WTC11 (cell line): Measurements from ENCODE around the gene DNASE2B. TPM values are rescaled to one million over a fixed set of nuclear protein-coding genes. Genes with fewer than 3 reads are reported as not detected.

ENCODE experiments used
- ATAC-seq: fragments of 200-7000 bp; cut with Tn5 transposase; 2 replicates; pipeline ENCODE4 v1.10.0; 2021; ENCODE audit warnings: mild to moderate bottlenecking, moderate library complexity
- CTCF ChIA-PET: fragments of 300-600 bp; sonication (Branson Sonifier 250); formaldehyde crosslinking; loops from one replicate; lab custom pipeline; 2021; ENCODE audit warnings: antibody characterized with exemption; lab: Charles Lee
- POLR2A ChIA-PET: fragments of 350-600 bp; sonication (Branson Sonifier 250); formaldehyde crosslinking; loops from one replicate; lab custom pipeline; 2021; ENCODE audit warnings: antibody characterized with exemption; lab: Charles Lee
- DNase-seq: peaks from one replicate; pipeline ENCODE4 v3.0.0; 2021; ENCODE audit warnings: low spot score
- H3K27ac Mint-ChIP-seq: 2 replicates; pipeline ENCODE4 v1.8.0; 2021; ENCODE audit warnings: mixed read lengths
- H3K27me3 Mint-ChIP-seq: 2 replicates; pipeline ENCODE4 v1.8.0; 2021; ENCODE audit warnings: low read depth, mild to moderate bottlenecking, moderate library complexity, mixed read lengths
- H3K36me3 Mint-ChIP-seq: 2 replicates; pipeline ENCODE4 v1.8.0; 2021; ENCODE audit warnings: mixed read lengths
- H3K4me1 Mint-ChIP-seq: 2 replicates; pipeline ENCODE4 v1.8.0; 2022; ENCODE audit warnings: mixed read lengths
- H3K4me3 Mint-ChIP-seq: 2 replicates; pipeline ENCODE4 v1.8.0; 2021; ENCODE audit warnings: mild to moderate bottlenecking, moderate library complexity, mixed read lengths
- H3K9me3 Mint-ChIP-seq: 2 replicates; pipeline ENCODE4 v1.8.0; 2021; ENCODE audit warnings: mixed read lengths
- CREM ChIP-seq: sonication (generic); formaldehyde crosslinking; IDR thresholded peaks from 2 replicates; pipeline ENCODE4 v1.8.1; 2022; ENCODE audit warnings: mild to moderate bottlenecking, missing genetic modification reagents, moderate library complexity
- EMX1 ChIP-seq: fragments of 250-450 bp; sonication (Bioruptor Pico); IDR thresholded peaks from 2 replicates; pipeline ENCODE4 v1.8.0; 2021; ENCODE audit warnings: mild to moderate bottlenecking
- ESRRA ChIP-seq: sonication (generic); formaldehyde crosslinking; IDR thresholded peaks from 2 replicates; pipeline ENCODE4 v1.8.1; 2022; ENCODE audit warnings: mild to moderate bottlenecking, missing genetic modification reagents, borderline replicate concordance
- FOXP1 ChIP-seq: sonication (generic); formaldehyde crosslinking; IDR thresholded peaks from 2 replicates; pipeline ENCODE4 v1.8.0; 2022; ENCODE audit warnings: missing genetic modification reagents, mild to moderate bottlenecking, moderate library complexity, borderline replicate concordance
- JAZF1 ChIP-seq: fragments of 250-450 bp; sonication (Bioruptor Pico); IDR thresholded peaks from 2 replicates; pipeline ENCODE4 v1.9.0; 2021; ENCODE audit warnings: moderate library complexity, mild to moderate bottlenecking, inconsistent platforms
- SOX15 ChIP-seq: fragments of 250-450 bp; sonication (Bioruptor Pico); IDR thresholded peaks from 2 replicates; pipeline ENCODE4 v1.9.0; 2021; ENCODE audit warnings: mild to moderate bottlenecking
- TEAD4 ChIP-seq: sonication (generic); formaldehyde crosslinking; IDR thresholded peaks from 2 replicates; pipeline ENCODE4 v1.8.0; 2022; ENCODE audit warnings: mild to moderate bottlenecking, missing genetic modification reagents
- ZNF423 ChIP-seq: fragments of 250-450 bp; sonication (Bioruptor Pico); IDR thresholded peaks from 2 replicates; pipeline ENCODE4 v2.1.2; 2022; ENCODE audit warnings: mild to moderate bottlenecking, moderate library complexity
- total RNA-seq: library from RNA; stranded (reverse); gene quantifications from 3 replicates; pipeline ENCODE4 v1.2.3, GENCODE V29; 2021
- TF ChIP-seq, protein P1 (sequence below): sonication (generic); formaldehyde crosslinking; IDR thresholded peaks from 2 replicates; pipeline ENCODE4 v1.8.0; 2022; ENCODE audit warnings: mild to moderate bottlenecking, missing genetic modification reagents
- TF ChIP-seq, protein P2 (sequence below): sonication (generic); formaldehyde crosslinking; IDR thresholded peaks from 2 replicates; pipeline ENCODE4 v1.8.1; 2023; ENCODE audit warnings: mild to moderate bottlenecking, missing genetic modification reagents
- TF ChIP-seq, protein P3 (sequence below): fragments of 200-600 bp; IDR thresholded peaks from 2 replicates; pipeline ENCODE4 v1.8.0; 2022; ENCODE audit warnings: antibody characterized with exemption
- TF ChIP-seq, protein P4 (sequence below): sonication (generic); formaldehyde crosslinking; IDR thresholded peaks from 2 replicates; pipeline ENCODE4 v1.8.0; 2023; ENCODE audit warnings: missing genetic modification reagents, mild to moderate bottlenecking, borderline replicate concordance
- TF ChIP-seq, protein P5 (sequence below): fragments of 250-450 bp; sonication (Bioruptor Pico); IDR thresholded peaks from 2 replicates; pipeline ENCODE4 v1.9.0; 2021; ENCODE audit warnings: mild to moderate bottlenecking

The DNASE2B gene
- total RNA-seq, 1 experiment from 2014 or later: 0.15 TPM

DNA sequence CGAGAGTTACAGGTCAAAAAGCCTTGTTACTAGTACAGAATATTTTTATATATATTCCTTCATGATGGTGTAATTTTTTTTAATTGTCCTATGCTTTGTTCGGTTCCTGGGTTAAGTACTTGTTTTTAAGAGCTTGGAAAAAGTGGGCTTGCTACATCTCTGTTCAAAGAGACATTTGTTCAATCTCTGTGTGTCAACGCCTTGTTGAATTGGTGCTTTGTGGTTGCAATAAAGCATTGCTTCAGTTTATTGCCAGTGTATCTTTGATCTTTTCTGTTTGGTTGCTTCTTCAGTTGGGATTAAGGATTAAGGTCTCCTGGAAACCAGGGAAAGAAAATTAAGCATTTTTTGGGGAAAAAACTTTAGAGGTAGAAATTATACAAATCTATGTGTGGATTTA lies 47.7 kb upstream of the DNASE2B start:
- Mint-ChIP-seq H3K27me3 (no peaks in the 10 kb centered on the region; the same call in 1 of the 2 replicates), H3K27ac (no peak overlapping the region), H3K4me1 (no peaks in the 10 kb centered on the region), H3K4me3 (no peak overlapping the region)
- no peak for DNase-seq
- CTCF ChIA-PET: no interaction called here
- no peak for ATAC-seq
- TF ChIP-seq, protein P1, sequence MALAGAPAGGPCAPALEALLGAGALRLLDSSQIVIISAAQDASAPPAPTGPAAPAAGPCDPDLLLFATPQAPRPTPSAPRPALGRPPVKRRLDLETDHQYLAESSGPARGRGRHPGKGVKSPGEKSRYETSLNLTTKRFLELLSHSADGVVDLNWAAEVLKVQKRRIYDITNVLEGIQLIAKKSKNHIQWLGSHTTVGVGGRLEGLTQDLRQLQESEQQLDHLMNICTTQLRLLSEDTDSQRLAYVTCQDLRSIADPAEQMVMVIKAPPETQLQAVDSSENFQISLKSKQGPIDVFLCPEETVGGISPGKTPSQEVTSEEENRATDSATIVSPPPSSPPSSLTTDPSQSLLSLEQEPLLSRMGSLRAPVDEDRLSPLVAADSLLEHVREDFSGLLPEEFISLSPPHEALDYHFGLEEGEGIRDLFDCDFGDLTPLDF (CRISPR knock-in tag): no peak
- TF ChIP-seq CREM (no peak), JAZF1 (no peak)
- TF ChIP-seq, protein P2, sequence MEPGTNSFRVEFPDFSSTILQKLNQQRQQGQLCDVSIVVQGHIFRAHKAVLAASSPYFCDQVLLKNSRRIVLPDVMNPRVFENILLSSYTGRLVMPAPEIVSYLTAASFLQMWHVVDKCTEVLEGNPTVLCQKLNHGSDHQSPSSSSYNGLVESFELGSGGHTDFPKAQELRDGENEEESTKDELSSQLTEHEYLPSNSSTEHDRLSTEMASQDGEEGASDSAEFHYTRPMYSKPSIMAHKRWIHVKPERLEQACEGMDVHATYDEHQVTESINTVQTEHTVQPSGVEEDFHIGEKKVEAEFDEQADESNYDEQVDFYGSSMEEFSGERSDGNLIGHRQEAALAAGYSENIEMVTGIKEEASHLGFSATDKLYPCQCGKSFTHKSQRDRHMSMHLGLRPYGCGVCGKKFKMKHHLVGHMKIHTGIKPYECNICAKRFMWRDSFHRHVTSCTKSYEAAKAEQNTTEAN (CRISPR knock-in tag): no peak
- TF ChIP-seq, all 79 proteins: peak for 0
- Mint-ChIP-seq H3K9me3 (0 out of 2 replicates have a peak, but pooled peaks cover under 1% of the 10 kb centered on the region), H3K36me3 (no peaks in the 10 kb centered on the region)
- POLR2A ChIA-PET: no interaction called here

DNA sequence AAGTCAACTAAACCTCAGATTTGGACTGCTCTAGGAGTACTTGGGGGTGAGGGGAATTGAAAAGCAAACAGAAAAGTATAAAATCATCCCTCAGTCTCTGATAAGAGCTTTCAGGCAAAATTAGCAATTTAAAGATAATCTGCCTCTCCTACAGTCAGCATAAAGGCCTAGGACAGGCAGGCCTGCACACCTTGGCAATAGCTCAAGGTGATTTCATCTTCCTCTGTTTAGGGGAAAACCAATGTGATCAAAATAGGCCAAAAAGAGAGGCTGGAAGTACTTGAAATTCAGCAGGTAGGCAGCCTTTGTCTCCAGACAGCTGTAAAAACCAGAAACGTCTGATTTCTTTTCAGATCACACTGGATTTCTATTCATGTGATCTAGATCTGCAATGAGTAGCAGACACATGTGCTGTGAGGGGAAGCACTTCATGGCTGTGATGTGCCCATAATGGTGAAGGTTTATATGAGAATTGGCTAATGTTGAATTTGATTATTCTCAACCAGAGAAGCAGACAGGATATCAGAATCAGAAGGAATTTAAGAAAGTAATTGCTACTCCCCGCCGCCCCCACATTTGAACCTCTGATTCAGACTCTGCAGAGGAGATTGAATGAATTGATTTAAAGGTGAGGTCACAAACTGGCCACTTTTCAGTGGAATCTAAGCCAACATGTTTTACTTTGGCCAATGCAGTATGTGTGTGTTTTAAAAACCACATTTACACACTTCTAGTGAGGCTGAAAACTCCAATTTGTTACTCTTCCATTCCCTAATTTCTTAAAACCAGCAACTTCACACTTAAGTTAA lies 45.8 kb upstream of the DNASE2B start:
- Mint-ChIP-seq H3K9me3 (no peaks in the 10 kb centered on the region), H3K27ac (no peak overlapping the region), H3K36me3 (no peaks in the 10 kb centered on the region), H3K4me3 (no peak overlapping the region), H3K27me3 (no peaks in the 10 kb centered on the region; the same call in 1 of the 2 replicates), H3K4me1 (no peaks in the 10 kb centered on the region)
- POLR2A ChIA-PET: no interaction called here
- DNase-seq: no peak
- CTCF ChIA-PET: no interaction called here
- TF ChIP-seq EMX1 (CRISPR knock-in tag) (no peak), SOX15 (no peak), ZNF423 (CRISPR knock-in tag) (no peak), ESRRA (no peak), FOXP1 (CRISPR knock-in tag) (no peak)
- TF ChIP-seq, protein P2 (CRISPR knock-in tag): no peak
- TF ChIP-seq, protein P3, sequence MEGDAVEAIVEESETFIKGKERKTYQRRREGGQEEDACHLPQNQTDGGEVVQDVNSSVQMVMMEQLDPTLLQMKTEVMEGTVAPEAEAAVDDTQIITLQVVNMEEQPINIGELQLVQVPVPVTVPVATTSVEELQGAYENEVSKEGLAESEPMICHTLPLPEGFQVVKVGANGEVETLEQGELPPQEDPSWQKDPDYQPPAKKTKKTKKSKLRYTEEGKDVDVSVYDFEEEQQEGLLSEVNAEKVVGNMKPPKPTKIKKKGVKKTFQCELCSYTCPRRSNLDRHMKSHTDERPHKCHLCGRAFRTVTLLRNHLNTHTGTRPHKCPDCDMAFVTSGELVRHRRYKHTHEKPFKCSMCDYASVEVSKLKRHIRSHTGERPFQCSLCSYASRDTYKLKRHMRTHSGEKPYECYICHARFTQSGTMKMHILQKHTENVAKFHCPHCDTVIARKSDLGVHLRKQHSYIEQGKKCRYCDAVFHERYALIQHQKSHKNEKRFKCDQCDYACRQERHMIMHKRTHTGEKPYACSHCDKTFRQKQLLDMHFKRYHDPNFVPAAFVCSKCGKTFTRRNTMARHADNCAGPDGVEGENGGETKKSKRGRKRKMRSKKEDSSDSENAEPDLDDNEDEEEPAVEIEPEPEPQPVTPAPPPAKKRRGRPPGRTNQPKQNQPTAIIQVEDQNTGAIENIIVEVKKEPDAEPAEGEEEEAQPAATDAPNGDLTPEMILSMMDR: no peak
- ATAC-seq: no peak

DNA sequence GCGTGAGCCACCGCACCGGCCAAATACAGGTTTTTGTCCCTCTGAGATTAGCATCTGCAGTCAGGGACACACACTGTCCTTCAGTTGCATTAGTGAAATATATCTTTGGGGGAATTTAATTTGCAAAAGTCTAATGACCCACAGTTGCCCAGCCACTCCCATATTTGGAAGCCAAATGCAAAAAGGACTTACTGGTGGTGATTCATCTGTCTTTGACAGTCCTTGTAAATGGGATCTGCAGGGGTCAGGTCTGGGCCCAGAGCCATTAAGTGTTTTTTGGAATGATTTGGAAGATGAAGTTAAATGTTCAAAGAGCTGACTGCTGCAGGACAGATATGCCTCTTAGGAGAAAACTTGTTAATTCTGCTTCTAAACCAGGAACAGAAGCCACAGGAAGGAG lies 44.6 kb upstream of the DNASE2B start:
- Mint-ChIP-seq H3K4me1 (no peaks in the 10 kb centered on the region), H3K36me3 (no peaks in the 10 kb centered on the region), H3K4me3 (no peak overlapping the region), H3K27me3 (no peaks in the 10 kb centered on the region; the same call in 1 of the 2 replicates), H3K9me3 (peaks cover 5% of the 10 kb centered on the region), H3K27ac (no peak overlapping the region)
- ATAC-seq (no peak), DNase-seq (no peak)
- ChIA-PET POLR2A (no interaction called here), CTCF (no interaction called here)
- TF ChIP-seq TEAD4 (CRISPR knock-in tag): no peak
- TF ChIP-seq, protein P4, sequence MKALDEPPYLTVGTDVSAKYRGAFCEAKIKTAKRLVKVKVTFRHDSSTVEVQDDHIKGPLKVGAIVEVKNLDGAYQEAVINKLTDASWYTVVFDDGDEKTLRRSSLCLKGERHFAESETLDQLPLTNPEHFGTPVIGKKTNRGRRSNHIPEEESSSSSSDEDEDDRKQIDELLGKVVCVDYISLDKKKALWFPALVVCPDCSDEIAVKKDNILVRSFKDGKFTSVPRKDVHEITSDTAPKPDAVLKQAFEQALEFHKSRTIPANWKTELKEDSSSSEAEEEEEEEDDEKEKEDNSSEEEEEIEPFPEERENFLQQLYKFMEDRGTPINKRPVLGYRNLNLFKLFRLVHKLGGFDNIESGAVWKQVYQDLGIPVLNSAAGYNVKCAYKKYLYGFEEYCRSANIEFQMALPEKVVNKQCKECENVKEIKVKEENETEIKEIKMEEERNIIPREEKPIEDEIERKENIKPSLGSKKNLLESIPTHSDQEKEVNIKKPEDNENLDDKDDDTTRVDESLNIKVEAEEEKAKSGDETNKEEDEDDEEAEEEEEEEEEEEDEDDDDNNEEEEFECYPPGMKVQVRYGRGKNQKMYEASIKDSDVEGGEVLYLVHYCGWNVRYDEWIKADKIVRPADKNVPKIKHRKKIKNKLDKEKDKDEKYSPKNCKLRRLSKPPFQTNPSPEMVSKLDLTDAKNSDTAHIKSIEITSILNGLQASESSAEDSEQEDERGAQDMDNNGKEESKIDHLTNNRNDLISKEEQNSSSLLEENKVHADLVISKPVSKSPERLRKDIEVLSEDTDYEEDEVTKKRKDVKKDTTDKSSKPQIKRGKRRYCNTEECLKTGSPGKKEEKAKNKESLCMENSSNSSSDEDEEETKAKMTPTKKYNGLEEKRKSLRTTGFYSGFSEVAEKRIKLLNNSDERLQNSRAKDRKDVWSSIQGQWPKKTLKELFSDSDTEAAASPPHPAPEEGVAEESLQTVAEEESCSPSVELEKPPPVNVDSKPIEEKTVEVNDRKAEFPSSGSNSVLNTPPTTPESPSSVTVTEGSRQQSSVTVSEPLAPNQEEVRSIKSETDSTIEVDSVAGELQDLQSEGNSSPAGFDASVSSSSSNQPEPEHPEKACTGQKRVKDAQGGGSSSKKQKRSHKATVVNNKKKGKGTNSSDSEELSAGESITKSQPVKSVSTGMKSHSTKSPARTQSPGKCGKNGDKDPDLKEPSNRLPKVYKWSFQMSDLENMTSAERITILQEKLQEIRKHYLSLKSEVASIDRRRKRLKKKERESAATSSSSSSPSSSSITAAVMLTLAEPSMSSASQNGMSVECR (CRISPR knock-in tag): no peak
- TF ChIP-seq, protein P3: no peak
- TF ChIP-seq, protein P5, sequence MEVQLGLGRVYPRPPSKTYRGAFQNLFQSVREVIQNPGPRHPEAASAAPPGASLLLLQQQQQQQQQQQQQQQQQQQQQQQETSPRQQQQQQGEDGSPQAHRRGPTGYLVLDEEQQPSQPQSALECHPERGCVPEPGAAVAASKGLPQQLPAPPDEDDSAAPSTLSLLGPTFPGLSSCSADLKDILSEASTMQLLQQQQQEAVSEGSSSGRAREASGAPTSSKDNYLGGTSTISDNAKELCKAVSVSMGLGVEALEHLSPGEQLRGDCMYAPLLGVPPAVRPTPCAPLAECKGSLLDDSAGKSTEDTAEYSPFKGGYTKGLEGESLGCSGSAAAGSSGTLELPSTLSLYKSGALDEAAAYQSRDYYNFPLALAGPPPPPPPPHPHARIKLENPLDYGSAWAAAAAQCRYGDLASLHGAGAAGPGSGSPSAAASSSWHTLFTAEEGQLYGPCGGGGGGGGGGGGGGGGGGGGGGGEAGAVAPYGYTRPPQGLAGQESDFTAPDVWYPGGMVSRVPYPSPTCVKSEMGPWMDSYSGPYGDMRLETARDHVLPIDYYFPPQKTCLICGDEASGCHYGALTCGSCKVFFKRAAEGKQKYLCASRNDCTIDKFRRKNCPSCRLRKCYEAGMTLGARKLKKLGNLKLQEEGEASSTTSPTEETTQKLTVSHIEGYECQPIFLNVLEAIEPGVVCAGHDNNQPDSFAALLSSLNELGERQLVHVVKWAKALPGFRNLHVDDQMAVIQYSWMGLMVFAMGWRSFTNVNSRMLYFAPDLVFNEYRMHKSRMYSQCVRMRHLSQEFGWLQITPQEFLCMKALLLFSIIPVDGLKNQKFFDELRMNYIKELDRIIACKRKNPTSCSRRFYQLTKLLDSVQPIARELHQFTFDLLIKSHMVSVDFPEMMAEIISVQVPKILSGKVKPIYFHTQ: no peak
